Mucosa of stomach (tissue), 1 donor: ENCODE results near the gene CDK14.

Experiments
- H3K27me3 ChIP-seq: one replicate; pipeline ENCODE4 v1.7.0; 2013; ENCODE audit warnings: mild to moderate bottlenecking, low read length; ENCODE audit not compliant: control insufficient read depth, insufficient read depth
- H3K36me3 ChIP-seq: one replicate; pipeline ENCODE4 v1.7.0; 2013; ENCODE audit warnings: low read length; ENCODE audit not compliant: control insufficient read depth, insufficient read depth
- H3K4me1 ChIP-seq: one replicate; pipeline ENCODE4 v1.7.0; 2013; ENCODE audit warnings: mild to moderate bottlenecking, low read length; ENCODE audit not compliant: control insufficient read depth, insufficient read depth
- H3K4me3 ChIP-seq: one replicate; pipeline ENCODE4 v1.7.0; 2013; ENCODE audit warnings: low read length
- H3K9ac ChIP-seq: one replicate; pipeline ENCODE4 v1.7.0; 2013; ENCODE audit warnings: mild to moderate bottlenecking, low read length, moderate library complexity
- H3K9me3 ChIP-seq: one replicate; pipeline ENCODE4 v1.7.0; 2013; ENCODE audit warnings: mild to moderate bottlenecking, low read length, moderate library complexity; ENCODE audit not compliant: control insufficient read depth
- donor health status: Pancreatic carcinoma.

The CDK14 gene

DNA sequence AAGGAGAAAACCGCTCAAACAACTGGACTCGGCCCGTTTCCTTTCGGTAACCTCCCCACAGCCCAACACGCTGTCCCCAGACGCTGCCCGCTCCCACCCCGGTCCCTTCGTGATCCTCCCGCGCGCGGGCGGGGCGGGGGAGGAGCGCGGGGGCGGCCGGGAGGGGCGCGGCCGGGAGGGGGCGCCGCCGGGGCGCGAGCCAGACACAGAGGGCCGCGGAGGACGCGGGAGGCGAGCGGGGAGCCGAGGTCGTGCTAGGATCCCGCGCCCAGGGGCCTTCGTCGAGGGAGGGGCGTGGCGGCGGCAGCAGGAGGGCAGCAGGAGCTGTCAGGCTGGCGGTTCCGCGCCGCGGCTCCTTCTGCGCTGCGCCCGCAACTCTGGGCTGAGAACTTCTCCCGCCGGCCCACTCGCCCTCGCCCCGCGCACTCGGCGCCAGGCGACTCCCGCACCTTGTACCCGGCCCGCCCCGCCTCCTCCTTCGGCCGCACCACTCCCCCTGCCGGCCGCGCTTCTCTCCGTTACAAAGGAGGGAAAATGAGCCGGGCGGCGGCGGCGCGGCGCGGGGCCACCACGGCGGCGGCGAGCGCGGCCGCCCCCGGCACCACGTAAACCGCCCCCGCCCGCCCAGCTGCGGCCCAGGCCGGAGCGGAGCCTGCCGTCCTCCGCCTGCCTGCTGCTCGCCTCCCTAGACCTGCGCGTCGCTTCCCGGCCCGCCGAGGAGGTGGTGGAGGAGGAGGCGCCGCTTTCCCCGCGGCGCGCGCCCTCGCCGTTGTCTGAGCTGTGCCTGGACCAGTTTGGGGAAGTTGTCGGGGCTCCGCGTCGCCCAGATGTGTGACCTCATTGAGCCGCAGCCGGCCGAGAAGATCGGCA is at the start of gene CDK14:
TSS of gene CDK14 (plus strand) at position 521 of the 870 bp plus-strand sequence. CDS start at position 828, 307 bp downstream.
- H3K36me3 ChIP-seq: no peaks in the 10 kb centered on the region
- peak within 1 kb of the TSS; percentile 67 for H3K4me3 ChIP-seq
- peaks cover 3% of the 10 kb centered on the region for H3K4me1 ChIP-seq
- H3K9ac ChIP-seq: peak within 1 kb of the TSS; percentile 60
- H3K27me3 ChIP-seq: peaks cover 12% of the 10 kb centered on the region
- H3K9me3 ChIP-seq: no peaks in the 10 kb centered on the region

DNA sequence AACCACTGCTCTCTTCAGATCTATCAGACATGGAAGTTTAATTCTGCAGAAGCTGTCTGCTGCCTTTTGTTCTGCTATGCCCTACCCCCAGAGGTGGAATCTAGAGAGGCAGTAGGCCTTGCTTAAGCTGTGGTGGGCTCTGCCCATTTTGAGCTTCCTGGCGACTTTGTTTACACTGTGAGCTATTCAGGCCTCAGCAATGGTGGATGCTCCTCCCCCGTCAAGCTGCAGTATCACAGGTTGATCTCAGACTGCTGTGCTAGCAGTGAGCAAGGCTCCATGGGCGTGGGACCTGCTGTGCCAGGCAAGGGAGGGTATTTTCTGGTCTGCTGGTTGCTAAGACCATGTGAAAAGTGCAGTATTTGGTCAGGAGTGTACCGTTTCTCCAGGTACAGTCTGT is 45.1 kb upstream of the CDK14 start:
- Histone ChIP-seq H3K9me3 (no peaks in the 10 kb centered on the region), H3K36me3 (no peaks in the 10 kb centered on the region), H3K27me3 (no peaks in the 10 kb centered on the region), H3K4me3 (no peak overlapping the region), H3K4me1 (no peaks in the 10 kb centered on the region), H3K9ac (no peak overlapping the region)

DNA sequence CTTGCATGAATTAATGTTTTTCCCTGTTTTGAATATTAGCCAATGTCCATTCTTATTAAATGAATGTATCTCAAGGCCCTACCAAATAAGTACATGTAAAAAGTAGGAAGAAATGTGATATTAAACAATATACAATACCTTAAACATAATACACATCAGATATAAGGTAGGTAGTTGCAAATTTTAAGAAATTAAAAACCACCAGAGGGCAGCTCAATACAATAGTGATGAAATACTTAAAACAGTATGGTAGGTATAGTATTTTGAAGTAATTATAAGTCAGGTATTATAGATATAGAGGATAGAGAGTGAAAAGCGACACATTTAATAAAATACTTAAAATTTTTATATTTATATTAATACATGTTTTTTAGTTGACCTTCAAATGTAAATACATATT is 43.6 kb upstream of the CDK14 start:
- Histone ChIP-seq H3K4me1 (no peaks in the 10 kb centered on the region), H3K9ac (no peak overlapping the region), H3K27me3 (no peaks in the 10 kb centered on the region), H3K36me3 (no peaks in the 10 kb centered on the region), H3K9me3 (no peaks in the 10 kb centered on the region), H3K4me3 (no peak overlapping the region)

DNA sequence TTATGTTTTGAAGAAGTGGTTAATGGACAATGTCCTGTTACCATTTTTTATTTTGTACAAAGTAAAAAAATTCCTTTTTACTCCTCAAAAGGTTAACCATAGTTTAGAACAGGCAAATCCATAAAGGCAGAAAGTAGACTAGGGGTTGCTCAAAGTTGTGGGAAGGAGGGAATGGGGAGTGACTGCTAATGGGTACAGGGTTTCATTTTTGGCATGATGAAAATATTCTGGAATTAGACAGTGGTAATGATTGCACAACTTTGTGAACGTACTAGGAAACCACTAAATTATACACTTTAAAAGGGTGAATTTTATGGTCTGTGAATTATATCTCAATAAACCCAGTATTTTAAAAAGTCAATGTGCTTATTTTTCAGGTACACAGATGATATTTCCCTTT is 35.4 kb upstream of the CDK14 start:
- Histone ChIP-seq H3K27me3 (no peaks in the 10 kb centered on the region), H3K4me1 (no peaks in the 10 kb centered on the region), H3K36me3 (no peaks in the 10 kb centered on the region), H3K9ac (no peak overlapping the region), H3K9me3 (no peaks in the 10 kb centered on the region), H3K4me3 (no peak overlapping the region)

DNA sequence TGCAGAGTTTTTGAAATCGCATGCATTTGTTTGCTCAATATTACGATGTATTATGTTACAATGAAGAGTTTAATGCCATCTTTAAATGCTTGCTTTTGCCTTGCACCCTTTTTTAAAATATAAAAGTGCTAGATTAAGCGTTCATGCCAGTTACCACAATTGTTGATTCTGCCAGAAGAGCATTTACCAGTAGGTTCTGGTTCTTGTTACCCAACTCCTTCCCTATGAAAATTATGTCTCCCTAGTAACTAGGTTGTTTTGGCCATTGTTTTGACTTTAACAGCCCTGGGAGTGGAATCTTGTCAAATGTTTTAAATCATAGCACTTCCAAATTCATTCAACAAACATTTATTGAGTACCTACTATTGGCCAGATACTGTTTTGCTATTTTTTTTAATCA is 32.8 kb upstream of the CDK14 start:
- H3K9me3 ChIP-seq: no peaks in the 10 kb centered on the region
- no peak overlapping the region for H3K4me3 ChIP-seq
- H3K27me3 ChIP-seq: no peaks in the 10 kb centered on the region
- no peaks in the 10 kb centered on the region for H3K36me3 ChIP-seq
- no peak overlapping the region for H3K9ac ChIP-seq
- no peaks in the 10 kb centered on the region for H3K4me1 ChIP-seq

DNA sequence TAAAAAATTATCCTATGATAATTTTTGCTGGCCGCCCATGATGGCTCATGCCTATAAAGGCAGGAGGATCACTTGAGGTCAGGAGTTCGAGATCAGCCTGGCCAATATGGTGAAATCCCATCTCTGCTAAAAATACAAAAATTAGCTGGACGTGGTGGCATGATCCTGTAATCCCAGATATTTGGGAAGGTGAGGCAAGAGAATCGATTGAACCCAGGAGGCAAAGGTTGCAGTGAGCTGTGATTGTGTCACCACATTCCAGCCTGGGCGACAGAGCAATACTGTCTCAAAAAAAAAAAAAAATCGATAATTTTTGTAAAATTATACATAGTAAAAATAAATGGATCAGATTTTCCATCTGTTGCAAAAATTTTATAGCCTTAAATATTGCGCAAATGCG is 31.7 kb upstream of the CDK14 start:
- Histone ChIP-seq H3K4me1 (no peaks in the 10 kb centered on the region), H3K9me3 (no peaks in the 10 kb centered on the region), H3K27me3 (no peaks in the 10 kb centered on the region), H3K9ac (no peak overlapping the region), H3K4me3 (no peak overlapping the region), H3K36me3 (no peaks in the 10 kb centered on the region)

DNA sequence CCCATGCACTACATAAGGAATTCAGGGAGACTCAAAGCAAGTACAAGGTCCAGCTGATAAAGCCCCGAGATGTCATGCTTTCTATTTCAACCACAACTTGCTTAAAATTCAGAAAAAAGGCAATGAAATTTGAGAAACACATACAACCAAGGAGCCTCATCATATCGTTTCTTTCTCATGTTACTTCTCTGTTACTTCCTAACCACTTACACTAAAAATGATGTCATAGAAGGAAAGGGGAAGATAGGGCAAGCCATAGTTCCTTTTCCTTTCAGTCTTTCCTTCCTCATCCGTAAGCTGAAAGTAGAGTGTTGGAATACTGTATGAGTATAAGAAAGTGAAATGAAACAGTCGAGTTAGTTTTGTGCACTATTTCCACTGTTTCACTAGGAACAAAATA is 27.9 kb upstream of the CDK14 start:
- Histone ChIP-seq H3K4me1 (no peaks in the 10 kb centered on the region), H3K9me3 (no peaks in the 10 kb centered on the region), H3K9ac (no peak overlapping the region), H3K36me3 (no peaks in the 10 kb centered on the region), H3K4me3 (no peak overlapping the region), H3K27me3 (no peaks in the 10 kb centered on the region)

DNA sequence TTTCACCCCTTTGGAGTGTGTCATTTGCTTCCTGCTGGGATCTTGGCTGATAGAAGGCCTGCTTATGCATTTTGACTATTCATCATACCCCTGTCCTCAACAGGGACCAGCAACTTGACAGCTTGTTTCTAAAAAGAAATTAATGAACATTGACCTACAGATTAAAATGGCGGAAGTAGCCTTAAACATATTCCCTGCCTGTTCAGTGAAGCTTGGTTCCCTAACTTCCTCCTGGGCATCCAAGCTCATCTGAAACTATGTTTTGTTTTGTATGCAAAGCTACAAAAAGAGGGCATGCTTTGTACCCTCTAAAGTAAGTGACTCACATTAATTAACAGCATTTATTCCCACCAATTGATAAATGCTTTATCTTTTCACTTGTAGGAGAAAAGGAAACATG is 26.8 kb upstream of the CDK14 start:
- Histone ChIP-seq H3K4me1 (no peaks in the 10 kb centered on the region), H3K9ac (no peak overlapping the region), H3K9me3 (no peaks in the 10 kb centered on the region), H3K4me3 (no peak overlapping the region), H3K36me3 (no peaks in the 10 kb centered on the region), H3K27me3 (no peaks in the 10 kb centered on the region)

DNA sequence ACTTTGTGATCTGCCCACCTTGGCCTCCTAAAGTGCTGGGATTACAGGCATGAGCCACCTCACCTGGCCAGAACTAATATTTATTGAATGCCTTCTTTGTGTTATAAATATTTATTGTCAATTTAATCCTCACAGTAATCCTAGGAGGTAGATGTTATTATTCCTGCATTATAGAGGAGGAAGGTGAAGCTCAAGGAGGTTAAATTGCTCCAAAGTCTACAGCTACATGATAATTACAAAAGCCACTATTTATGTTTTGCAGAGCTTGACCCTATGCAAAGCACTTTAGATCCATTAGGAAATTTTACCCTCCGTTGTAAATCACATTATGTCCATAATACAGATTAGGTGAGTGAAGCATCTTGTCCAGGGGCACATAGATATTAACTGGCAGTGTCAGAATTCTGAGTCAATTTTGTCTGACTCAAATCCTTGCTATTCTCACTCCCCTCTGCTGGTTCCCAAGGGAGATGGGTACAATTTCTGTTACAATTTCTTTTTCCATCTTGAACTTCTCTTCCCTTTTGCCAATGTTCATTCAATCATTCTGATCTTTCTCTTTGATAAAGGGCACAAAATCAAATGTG is 25.7 kb upstream of the CDK14 start:
- Histone ChIP-seq H3K9me3 (no peaks in the 10 kb centered on the region), H3K36me3 (no peaks in the 10 kb centered on the region), H3K4me1 (no peaks in the 10 kb centered on the region), H3K9ac (no peak overlapping the region), H3K4me3 (no peak overlapping the region), H3K27me3 (no peaks in the 10 kb centered on the region)

DNA sequence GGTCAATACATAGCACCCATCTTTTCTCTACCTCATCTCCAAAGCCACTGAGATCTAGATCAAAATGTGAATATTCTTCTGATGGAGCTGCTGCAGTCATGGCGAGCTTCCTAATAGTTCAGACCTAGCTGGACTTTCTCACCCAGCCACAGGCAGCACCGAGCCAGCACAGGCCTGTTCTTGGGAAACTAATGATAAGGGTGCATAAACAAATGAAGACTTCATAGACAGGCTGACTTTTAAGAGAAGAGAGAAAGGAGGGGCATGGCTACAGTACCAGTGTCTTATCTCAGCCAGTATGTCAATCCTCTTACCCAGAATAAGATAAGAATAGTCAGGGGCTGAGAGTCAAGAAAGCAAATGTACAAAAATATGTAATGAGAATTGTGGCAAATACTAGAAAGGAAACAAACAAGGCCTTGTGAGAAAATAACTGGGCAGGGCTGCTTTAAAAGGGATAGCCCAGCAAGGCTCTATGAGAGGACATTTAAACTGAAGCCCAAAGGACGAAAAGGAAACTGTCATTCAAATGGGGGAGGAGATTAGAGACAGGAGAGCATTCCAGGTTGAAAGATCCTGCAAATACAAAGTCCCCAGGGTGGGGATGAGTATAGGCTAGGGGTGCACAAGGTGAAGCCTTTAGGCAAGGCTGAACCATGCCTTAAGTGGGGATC is 21.8 kb upstream of the CDK14 start:
- Histone ChIP-seq H3K9ac (no peak overlapping the region), H3K4me1 (no peaks in the 10 kb centered on the region), H3K9me3 (no peaks in the 10 kb centered on the region), H3K4me3 (no peak overlapping the region), H3K27me3 (no peaks in the 10 kb centered on the region), H3K36me3 (no peaks in the 10 kb centered on the region)

DNA sequence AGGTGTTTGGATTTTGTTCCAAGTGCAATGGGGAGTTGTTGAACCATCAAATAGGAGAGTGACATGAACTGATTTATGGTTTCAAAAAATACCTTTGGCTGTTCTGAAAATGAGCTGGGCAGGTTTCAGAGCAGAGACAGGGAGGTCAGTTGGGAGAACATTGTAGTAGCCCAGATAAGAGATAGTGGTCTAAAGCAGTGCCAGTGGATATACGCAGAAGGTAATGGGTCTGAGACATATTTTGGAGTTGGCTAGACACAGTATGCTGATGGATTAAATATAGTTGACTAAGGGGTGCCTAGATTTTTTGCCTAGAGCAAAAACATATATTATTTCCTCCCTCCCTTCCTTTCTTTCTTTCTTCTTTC is 21.3 kb upstream of the CDK14 start:
- Histone ChIP-seq H3K36me3 (no peaks in the 10 kb centered on the region), H3K9ac (no peak overlapping the region), H3K9me3 (no peaks in the 10 kb centered on the region), H3K27me3 (no peaks in the 10 kb centered on the region), H3K4me3 (no peak overlapping the region), H3K4me1 (no peaks in the 10 kb centered on the region)

DNA sequence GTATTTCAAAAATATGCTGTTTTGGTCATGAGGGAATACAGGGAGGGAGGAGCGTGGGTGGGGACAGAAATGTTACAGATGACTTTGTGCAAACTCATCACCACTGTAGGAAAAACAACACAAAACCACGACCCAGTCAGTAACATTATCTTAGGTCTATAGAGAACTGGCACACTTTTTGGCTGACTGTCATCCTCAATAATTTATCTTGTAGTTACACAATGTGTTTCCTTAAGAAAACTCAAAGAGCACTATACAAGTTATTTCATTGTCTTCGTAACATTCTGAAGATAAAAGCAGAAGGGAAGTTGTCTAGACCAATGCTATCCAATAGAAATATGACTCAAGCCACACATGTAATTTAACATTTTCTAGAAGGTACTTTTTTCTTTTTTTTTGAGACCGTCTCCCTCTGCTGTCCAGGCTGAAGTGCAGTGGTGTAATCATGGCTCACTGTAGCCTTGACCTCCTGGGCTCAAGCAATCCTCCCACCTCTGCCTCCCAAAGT is 16.9 kb upstream of the CDK14 start:
- Histone ChIP-seq H3K36me3 (no peaks in the 10 kb centered on the region), H3K9me3 (no peaks in the 10 kb centered on the region), H3K27me3 (no peaks in the 10 kb centered on the region), H3K4me3 (no peak overlapping the region), H3K9ac (no peak overlapping the region), H3K4me1 (no peaks in the 10 kb centered on the region)
